Mammary epithelial cell (primary cell): Measurements from ENCODE around the gene WDTC1.

Experiments
- EZH2 ChIP-seq: IDR thresholded peaks from 2 replicates; pipeline ENCODE4 v1.6.1; 2012; ENCODE audit warnings: low read length, inconsistent platforms, borderline replicate concordance
- TF ChIP-seq, protein P1 (sequence below), 2 donors: IDR thresholded peaks in 1 of 2; conservative IDR thresholded peaks in 1 of 2; 2 replicates each; pipeline ENCODE4 v1.5.1; 2011 to 2012; ENCODE audit warnings: inconsistent platforms in 2 of 2, low read length in 2 of 2, mild to moderate bottlenecking in 2 of 2, control low read depth in 1 of 2, low read depth in 1 of 2; ENCODE audit not compliant: insufficient read depth in 1 of 2; ENCODE audit errors: extremely low read depth in 1 of 2

DNA sequence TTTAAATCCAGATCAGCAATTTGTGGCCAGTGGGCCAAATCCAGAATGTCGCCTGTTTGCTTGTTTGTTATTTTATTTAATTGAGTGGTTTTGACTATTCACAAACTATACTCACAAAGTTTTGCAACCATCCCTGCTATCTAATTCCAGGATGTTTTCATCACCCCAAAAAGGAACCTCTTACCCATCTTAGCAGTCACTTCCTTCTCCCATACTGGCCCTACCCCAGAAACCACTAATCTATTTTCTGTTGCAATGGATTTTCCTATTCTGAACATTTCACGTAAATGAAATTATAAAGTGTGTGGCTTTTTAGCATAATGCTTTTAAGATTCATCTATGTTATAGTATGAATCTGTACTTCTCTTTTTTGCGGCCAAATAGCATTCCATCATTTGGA is 41.3 kb downstream of the WDTC1 start:
- TF ChIP-seq, protein P1, sequence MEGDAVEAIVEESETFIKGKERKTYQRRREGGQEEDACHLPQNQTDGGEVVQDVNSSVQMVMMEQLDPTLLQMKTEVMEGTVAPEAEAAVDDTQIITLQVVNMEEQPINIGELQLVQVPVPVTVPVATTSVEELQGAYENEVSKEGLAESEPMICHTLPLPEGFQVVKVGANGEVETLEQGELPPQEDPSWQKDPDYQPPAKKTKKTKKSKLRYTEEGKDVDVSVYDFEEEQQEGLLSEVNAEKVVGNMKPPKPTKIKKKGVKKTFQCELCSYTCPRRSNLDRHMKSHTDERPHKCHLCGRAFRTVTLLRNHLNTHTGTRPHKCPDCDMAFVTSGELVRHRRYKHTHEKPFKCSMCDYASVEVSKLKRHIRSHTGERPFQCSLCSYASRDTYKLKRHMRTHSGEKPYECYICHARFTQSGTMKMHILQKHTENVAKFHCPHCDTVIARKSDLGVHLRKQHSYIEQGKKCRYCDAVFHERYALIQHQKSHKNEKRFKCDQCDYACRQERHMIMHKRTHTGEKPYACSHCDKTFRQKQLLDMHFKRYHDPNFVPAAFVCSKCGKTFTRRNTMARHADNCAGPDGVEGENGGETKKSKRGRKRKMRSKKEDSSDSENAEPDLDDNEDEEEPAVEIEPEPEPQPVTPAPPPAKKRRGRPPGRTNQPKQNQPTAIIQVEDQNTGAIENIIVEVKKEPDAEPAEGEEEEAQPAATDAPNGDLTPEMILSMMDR (conservative IDR thresholded peaks at IDR 0.05 in 1 of 2, IDR thresholded peaks at IDR 0.05 in 1 of 2; ENCODE audit: extremely low read depth in 1 of 2, insufficient read depth in 1 of 2, low read depth in 1 of 2, low read length in 2 of 2): no peak
- TF ChIP-seq EZH2: no peak
